ENCODE results near the gene NCAPH2.

Gene NCAPH2

GRCh38 chr22:50568626-50569025, 60.6 kb downstream of the NCAPH2 start:
- H3K4me3 ChIP-seq (ENCODE audit: low read depth, low read length), result no peak overlapping the region
- H3K36me3 ChIP-seq, result peaks cover 7% of the 10 kb centered on the region; the same call in 1 of the 2 replicates
- no peaks in the 10 kb centered on the region for H3K9me3 ChIP-seq
- TF ChIP-seq CTCF (IDR thresholded peaks at IDR 0.05; ENCODE audit: low read depth, low read length), result no peak
- no peak for DNase-seq
- H3K4me1 ChIP-seq, result no peaks in the 10 kb centered on the region
- H3K27me3 ChIP-seq, result 0 out of 2 replicates have a peak, but pooled peaks cover under 1% of the 10 kb centered on the region

DNA sequence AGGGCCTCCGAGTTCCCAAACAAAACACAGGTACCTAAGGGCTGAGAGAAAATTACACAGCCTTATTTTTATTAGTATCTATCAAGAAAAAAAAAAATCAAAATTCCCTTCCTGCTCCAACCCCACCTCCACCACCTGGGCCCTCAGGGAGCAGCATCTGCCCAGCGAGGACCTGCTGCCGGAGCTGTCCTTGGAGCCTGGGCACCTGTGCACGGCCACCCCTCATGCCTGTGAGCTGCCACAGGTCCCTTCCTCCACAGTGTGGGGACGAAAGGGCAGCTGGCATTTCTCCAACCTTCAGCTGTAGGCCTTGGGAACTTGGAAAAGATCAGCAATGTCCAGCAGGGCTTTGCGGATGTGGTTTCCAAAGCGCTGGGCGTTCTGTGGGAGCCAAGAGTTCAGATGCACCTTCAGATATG, 61.0 kb downstream of the NCAPH2 start:
- no peak for TF ChIP-seq CTCF (IDR thresholded peaks at IDR 0.05; ENCODE audit: low read depth, low read length)
- H3K36me3 ChIP-seq, result peaks cover 7% of the 10 kb centered on the region; the same call in 1 of the 2 replicates
- no peak for DNase-seq

DNA sequence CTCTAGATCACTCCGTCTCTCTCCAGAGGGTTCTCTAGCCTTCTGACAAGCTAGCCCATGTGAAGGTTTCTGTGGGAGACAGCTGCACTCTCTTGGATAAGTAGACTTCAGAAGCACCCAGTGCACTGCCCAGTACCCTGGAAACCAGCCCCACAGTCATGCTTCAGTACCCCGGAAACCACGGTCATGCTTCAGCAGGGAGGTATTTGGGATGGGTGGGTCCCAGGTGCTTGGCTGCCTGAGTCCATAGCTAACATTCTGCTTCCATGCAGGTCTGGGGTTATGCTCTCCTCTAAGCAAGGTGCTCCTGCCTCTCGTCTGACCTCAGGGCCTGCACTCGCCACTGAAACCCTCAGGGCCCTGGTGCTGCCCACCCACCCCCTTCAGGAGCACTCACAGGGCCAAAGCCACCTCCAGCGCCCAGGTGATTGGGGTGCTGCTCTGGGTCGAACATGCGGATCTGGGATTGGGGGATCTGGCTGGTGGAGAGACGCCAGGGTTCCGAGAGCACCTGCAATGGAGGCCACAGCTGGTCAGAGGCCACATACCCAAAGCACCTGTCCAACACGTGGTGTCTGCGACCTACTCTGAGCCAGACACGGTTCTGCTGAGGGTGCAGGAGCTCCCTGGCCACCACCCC, 62.0 kb downstream of the NCAPH2 start:
- TF ChIP-seq CTCF (IDR thresholded peaks at IDR 0.05; ENCODE audit: low read depth, low read length), result no peak

More for the DNA sequence above, 61.0 kb downstream of the NCAPH2 start:
- Histone ChIP-seq H3K9me3 (no peaks in the 10 kb centered on the region), H3K4me1 (no peaks in the 10 kb centered on the region), H3K4me3 (ENCODE audit: low read depth, low read length) (no peak overlapping the region), H3K27me3 (no peaks in the 10 kb centered on the region)

GRCh38 chr22:50570861-50571260, 62.8 kb downstream of the NCAPH2 start:
- no peak overlapping the region for H3K4me3 ChIP-seq (ENCODE audit: low read depth, low read length)
- DNase-seq, result no peak
- H3K4me1 ChIP-seq, result no peaks in the 10 kb centered on the region
- H3K36me3 ChIP-seq, result peaks cover 7% of the 10 kb centered on the region; the same call in 1 of the 2 replicates
- no peak for TF ChIP-seq CTCF (IDR thresholded peaks at IDR 0.05; ENCODE audit: low read depth, low read length)
- H3K27me3 ChIP-seq, result no peaks in the 10 kb centered on the region
- no peaks in the 10 kb centered on the region for H3K9me3 ChIP-seq

More for the DNA sequence above, 62.0 kb downstream of the NCAPH2 start:
- H3K27me3 ChIP-seq, result no peaks in the 10 kb centered on the region
- DNase-seq, result no peak
- no peaks in the 10 kb centered on the region for H3K4me1 ChIP-seq
- H3K4me3 ChIP-seq (ENCODE audit: low read depth, low read length), result no peak overlapping the region
- no peaks in the 10 kb centered on the region for H3K9me3 ChIP-seq
- H3K36me3 ChIP-seq, result peaks cover 7% of the 10 kb centered on the region; the same call in 1 of the 2 replicates

DNA sequence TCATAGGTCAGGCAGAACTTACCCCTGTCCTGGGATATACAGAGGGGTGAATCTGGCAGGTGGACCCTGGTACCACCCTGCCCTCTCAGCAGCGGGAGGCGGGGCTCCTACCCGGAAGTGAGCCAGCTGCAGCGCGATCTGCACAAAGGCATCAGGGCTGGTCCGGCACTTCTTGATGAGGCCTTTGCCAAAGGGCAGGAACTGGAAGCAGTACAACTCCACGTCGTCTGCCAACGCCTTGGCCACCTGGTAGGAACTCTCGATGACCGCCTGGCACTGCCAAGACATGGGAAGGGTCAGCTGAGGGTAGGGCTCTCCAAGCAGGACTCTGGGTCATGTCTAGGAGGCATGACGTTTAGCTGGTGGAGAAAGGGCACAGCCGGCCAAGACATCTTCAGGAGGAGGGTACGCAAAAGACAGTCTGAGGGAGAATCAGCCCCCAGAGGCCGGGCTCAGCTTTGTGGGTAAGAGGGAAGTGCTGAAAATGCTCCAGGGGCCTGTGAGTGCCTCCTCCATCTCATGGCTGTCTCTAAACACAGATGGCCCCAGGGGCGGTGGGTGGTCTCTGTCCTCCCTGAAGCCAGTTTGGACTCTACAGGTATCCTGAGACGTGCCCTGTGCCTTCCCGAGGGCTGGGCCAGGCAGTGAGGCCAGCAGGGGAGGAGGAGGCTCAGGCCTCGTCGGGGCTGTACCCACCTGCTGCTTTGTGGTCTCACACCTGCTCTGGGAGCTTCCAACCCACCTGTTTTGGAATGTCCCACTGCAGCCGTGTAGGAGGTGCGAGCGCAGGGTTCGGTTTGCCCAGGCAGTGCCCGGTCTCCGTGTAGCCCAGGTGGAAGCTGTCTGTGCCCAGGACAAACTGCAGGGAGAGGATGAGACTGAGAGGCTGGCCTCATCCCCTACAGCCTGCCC, 63.5 kb downstream of the NCAPH2 start:
- Histone ChIP-seq H3K27me3 (no peaks in the 10 kb centered on the region), H3K4me1 (no peaks in the 10 kb centered on the region), H3K4me3 (ENCODE audit: low read depth, low read length) (no peak overlapping the region), H3K36me3 (peaks cover 7% of the 10 kb centered on the region; the same call in 1 of the 2 replicates), H3K9me3 (no peaks in the 10 kb centered on the region)
- DNase-seq, result no peak
- no peak for TF ChIP-seq CTCF (IDR thresholded peaks at IDR 0.05; ENCODE audit: low read depth, low read length)

Measured in BE2C (cell line).